Stimulated activated CD4-positive, alpha-beta T cell treated with anti-CD3 and anti-CD28 coated beads, Interleukin-12 subunit alpha, Interleukin-12 subunit beta, amount 100 ng/mL, for 24 hours (primary cell): ENCODE measurements around the gene AKAP7.

Experiments used
- DNase-seq, 2 experiments: peaks; one replicate each; pipeline ENCODE4 v3.0.0-alpha.2; 2020; ENCODE audit warnings: low read depth in 2 of 2

Gene AKAP7

DNA sequence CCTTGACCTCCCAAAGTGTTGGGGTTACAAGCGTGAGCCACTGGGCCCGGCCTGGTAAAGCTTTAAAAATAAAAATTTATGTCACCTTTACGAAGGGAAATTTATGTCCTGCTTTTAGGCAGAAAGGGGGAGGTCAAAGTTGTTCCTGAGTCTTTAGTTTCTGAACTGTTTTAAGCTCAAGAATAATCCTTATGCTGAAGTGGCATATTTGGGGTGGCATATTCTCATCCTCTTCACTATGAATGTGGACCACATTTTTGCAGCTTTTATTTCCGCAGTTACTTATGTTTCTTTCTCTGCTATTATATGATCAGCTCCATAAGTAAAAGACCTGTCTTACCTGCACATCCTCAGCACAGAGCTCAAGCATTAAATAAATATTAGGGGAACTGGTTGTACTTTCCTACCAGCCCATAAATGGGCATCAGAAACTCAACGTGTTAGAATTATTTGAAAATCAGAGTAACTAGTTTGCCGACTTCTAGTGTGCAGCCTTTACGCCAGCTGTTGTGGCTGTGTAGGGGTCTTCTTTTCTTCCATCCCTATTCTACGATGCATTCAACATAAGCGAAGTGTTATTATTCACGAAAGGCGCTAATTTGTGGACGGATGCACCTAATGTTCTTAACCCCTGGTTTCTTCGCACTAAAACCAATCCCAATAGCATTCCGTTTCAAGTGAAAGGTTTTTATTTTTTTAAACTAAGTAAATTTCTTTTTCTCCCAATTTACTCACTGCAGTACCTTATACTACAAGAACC lies 867 bp upstream of the AKAP7 start:
- no peak for DNase-seq

GRCh38 chr6:131134980-131135243 lies 355 bp upstream of the AKAP7 start:
- DNase-seq, result no peak

DNA sequence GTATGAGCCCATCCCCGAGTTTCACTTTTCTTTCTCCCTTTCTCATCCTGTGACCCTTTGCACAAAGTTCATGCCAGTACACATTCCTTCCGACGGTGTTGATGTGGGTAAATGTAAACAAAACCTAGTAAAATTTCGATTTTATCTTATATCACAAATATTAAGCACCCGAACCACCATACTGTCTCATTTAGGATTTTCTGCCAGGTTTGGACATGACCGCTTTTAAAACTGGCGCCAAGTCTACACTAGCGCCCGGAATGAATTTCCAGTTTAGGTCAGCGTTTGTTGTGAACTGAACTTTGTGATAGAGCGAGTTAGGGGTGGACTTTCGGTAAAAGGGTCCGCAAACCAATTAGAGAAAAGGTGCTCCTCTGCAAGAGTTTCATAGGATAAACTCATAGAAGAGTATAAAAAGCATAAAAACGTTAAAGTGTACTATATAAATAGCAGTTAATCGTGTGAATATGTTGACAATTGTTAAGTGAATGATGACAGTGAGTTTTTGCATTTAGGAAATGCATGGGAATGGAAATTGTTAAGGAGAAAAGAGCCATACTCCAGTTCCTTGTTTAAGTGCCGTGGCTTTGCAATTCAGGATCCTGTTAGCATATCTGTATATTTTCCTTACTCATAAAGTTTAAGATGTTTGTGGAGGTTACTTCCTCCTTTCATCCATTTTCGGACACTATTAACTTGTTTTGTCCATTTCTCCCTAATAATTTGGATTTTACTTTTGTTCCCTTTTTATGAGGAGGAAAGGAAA lies 937 bp downstream of the AKAP7 start:
- DNase-seq, result no peak

GRCh38 chr6:131139599-131139998 lies 4.3 kb downstream of the AKAP7 start:
- no peak for DNase-seq

GRCh38 chr6:131143319-131143718 lies 8.1 kb downstream of the AKAP7 start:
- DNase-seq, result no peak

GRCh38 chr6:131146865-131147264 lies 11.6 kb downstream of the AKAP7 start:
- no peak for DNase-seq

DNA sequence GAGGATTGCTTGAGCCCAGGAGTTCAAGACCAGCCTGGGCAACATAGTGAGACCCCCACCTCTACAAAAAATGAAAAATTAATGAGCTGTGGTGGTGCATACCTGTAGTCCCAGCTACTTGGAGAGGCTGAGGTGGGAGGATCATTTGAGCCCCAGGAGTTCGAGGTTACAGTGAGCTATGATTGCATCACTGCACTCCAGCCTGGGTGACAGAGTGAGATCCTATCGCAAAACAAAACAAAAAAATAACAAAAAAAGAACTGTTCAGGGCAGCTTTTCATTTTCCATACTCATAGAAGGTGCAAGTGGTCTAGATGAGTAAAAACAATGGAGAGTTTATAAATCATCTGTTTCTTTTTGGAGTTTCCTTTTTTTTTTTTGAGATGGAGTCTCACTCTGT lies 21.1 kb downstream of the AKAP7 start:
- DNase-seq, result no peak

- no peak for DNase-seq
These were observed 24.3 kb downstream of the AKAP7 start for GRCh38 chr6:131159578-131159977.

- no peak for DNase-seq
These were observed 25.0 kb downstream of the AKAP7 start for GRCh38 chr6:131160254-131160758.

- no peak for DNase-seq
These were observed 26.7 kb downstream of the AKAP7 start for GRCh38 chr6:131161987-131162386.

- DNase-seq, result no peak
These were observed 28.6 kb downstream of the AKAP7 start for GRCh38 chr6:131163886-131164285.

GRCh38 chr6:131164506-131164905 lies 29.2 kb downstream of the AKAP7 start:
- no peak for DNase-seq

DNA sequence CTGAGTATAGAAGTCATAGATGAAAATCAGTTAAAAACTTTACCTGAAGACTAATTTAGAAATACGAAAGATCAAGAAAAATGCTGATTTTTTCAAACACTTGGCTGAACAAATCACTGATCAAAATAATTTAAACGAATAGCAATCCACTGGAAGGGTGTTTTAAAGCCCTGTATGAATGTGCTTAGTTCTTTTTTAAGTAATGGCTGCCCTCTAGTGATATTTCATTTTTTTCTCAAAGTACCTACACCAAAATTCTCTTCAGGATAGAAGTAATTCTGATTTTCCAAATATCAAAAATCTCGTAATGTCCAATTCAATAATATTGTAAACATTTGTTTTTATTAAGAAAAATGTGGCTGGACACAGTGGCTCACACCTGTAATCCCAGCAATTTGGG lies 32.5 kb downstream of the AKAP7 start:
- DNase-seq, result no peak

DNA sequence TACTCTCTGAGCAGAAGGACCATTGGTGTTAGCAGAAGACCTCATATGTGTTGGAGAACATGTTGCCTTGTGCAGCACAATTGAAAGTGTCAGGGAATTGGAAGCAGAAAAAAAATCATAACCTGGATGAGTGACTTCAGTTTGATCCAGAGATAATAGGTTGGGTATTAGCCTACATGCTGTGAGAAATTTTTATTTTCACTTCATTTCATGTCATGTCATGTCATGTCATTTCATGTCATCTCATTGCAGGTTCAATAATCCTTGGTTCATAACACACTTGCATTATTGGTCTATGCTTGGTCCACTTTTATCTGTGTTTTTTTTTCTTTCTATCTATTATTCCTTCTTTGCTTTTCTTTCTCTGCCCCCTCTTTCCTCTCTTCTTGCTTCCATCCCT lies 34.3 kb downstream of the AKAP7 start:
- DNase-seq, result no peak

DNA sequence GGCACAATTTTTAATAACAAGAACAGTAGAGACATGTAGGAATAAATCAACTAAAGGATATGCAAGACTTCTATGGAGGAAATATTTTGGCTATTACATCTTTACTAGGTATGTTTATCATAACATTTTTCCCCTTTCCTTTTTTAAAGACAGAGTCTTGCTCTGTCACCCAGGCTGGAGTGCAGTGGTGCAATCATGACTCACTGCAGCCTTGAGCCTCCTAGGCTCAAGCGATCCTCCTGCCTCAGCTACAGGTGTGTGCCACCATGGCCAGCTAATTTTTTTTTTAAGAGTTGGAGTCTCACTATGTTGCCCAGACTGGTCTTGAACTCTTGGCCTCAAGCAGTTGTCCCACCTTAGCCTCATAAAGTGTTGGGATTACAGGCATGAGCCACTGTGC lies 37.0 kb downstream of the AKAP7 start:
- DNase-seq, result no peak

- no peak for DNase-seq
These were observed 38.4 kb downstream of the AKAP7 start for GRCh38 chr6:131173680-131174079.

GRCh38 chr6:131175564-131175963 lies 40.3 kb downstream of the AKAP7 start:
- no peak for DNase-seq

GRCh38 chr6:131177996-131178395 lies 42.7 kb downstream of the AKAP7 start:
- DNase-seq, result no peak

DNA sequence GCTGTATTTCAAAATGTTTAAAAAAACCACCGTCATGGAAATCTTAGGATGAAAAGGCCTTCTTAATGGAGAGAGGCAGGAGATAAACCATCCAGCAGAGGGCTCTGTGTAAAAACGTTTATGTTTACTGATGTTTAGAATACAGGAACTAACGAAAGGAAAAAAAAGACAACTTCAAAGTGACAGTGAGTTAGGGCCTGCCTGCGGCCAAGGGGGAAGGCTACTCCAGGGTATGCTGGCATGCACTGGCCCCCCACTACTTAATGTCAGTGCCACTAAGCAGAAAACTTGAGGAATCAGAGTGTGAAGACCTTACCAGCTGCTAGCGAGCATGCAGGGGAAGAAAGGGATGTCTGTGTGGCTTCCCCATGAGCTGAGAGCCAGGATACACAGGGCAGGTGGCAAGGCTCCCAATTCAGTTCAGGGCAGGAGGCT lies 47.7 kb downstream of the AKAP7 start:
- DNase-seq, result no peak

DNA sequence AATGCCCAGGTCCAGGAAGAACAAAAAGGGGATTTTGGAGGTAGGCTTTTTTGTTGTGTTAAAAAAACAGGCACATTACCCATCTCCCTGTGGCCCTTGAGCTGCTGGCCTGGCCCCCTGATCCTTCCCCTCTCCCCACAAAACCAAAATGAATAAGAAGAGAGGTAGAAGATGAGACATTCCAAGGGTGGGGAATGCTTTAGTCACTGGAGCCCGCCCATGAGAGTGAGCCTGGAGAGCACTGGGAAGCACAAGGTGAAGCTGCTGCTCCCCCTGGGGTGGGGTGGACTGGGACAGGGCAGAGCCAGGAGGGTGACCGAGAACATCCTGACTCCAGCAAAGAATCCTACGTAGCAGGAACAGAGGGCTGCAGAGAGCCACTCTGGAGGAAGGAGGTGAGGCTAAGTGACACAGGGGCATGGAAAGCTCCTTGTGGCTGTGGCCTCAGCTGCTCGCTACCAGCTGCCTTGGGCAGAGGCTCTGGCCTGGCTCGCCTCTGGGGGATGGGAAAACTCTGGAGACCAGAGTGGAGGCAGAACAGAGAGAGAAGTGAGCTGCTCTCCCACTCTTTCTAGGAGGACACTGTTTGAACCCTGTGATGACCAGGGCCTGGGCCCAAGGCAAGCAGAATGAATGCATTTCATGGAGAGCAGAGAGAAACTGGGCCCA lies 48.3 kb downstream of the AKAP7 start:
- no peak for DNase-seq

DNA sequence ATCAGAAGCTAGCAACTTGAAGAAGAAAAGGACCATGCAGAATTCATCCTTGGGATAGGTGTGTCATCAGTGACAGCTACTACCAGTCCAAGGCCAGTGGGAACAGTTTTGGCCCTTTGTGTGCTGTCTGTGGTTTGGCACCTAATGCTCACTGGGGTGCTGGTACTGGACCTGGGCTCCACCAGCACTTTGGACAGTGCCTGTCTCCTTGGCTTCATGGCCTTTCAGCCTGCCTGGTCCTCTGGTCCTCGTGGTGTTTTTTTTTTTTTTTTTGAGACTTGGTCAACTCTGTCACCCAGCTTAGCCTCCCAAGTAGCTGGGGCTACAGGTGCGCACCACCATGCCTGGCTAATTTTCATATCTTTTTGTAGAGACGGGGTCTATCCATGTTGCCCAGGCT lies 56.3 kb downstream of the AKAP7 start:
- DNase-seq, result no peak

- no peak for DNase-seq
These were observed 62.4 kb downstream of the AKAP7 start for GRCh38 chr6:131197716-131198115.
